ENCODE results near the gene NUDT21. TPM values are rescaled to one million over a fixed set of nuclear protein-coding genes. Genes with fewer than 3 reads are reported as not detected.
A peak's percentile ranks its signal among the peaks of the same experiment; 100 is the strongest.

The NUDT21 gene
- total RNA-seq, 2 experiments from 2014 or later = 296 to 306 TPM

GRCh38 chr16:56475201-56475600 lies 24.1 kb upstream of the NUDT21 start:
- Mint-ChIP-seq H3K27ac (peak overlapping the region; percentile 37), H3K36me3 (ENCODE audit: low read depth) (peaks cover 65% of the 10 kb centered on the region), H3K27me3 (no peaks in the 10 kb centered on the region), H3K4me3 (no peak overlapping the region), H3K9me3 (no peaks in the 10 kb centered on the region), H3K4me1 (ENCODE audit: low read depth) (peaks cover 28% of the 10 kb centered on the region)
- CTCF ChIA-PET = interaction anchor here (1.0 kb wide), 1 partner anchor 15 kb away, joined by 3 read pairs; no protein-coding TSS in a partner anchor
- POLR2A ChIA-PET = no interaction called here
- ATAC-seq (no peak), DNase-seq (no peak)
- intact Hi-C loops (cut with micrococcal nuclease) = no loop called here
- TF ChIP-seq CTCF (IDR thresholded peaks at IDR 0.05) = no peak

GRCh38 chr16:56470666-56471065 lies 19.5 kb upstream of the NUDT21 start:
- H3K9me3 Mint-ChIP-seq = no peaks in the 10 kb centered on the region
- ChIA-PET CTCF (interaction anchor here (0.7 kb wide), 1 partner anchor 17 kb away, joined by 3 read pairs; no protein-coding TSS in a partner anchor), POLR2A (interaction anchor here (0.6 to 1.4 kb wide), 3 partner anchors 10 to 140 kb away, joined by 3 read pairs; no protein-coding TSS in a partner anchor)
- TF ChIP-seq CTCF (IDR thresholded peaks at IDR 0.05) = no peak
- H3K27me3 Mint-ChIP-seq = no peaks in the 10 kb centered on the region
- H3K4me1 Mint-ChIP-seq (ENCODE audit: low read depth) = no peaks in the 10 kb centered on the region
- ATAC-seq (no peak), DNase-seq (no peak)
- peaks cover 56% of the 10 kb centered on the region for H3K36me3 Mint-ChIP-seq (ENCODE audit: low read depth)
- no peak overlapping the region for H3K27ac Mint-ChIP-seq
- no peak overlapping the region for H3K4me3 Mint-ChIP-seq
- intact Hi-C loops (cut with micrococcal nuclease) = no loop called here

GRCh38 chr16:56470232-56470631 lies 19.1 kb upstream of the NUDT21 start:
- Mint-ChIP-seq H3K9me3 (no peaks in the 10 kb centered on the region), H3K27me3 (no peaks in the 10 kb centered on the region), H3K27ac (peak overlapping the region; percentile 13), H3K4me1 (ENCODE audit: low read depth) (no peaks in the 10 kb centered on the region), H3K4me3 (no peak overlapping the region), H3K36me3 (ENCODE audit: low read depth) (peaks cover 56% of the 10 kb centered on the region)
- CTCF ChIA-PET = no interaction called here
- POLR2A ChIA-PET = interaction anchor here (0.6 to 1.4 kb wide), 3 partner anchors 10 to 140 kb away, joined by 3 read pairs; no protein-coding TSS in a partner anchor
- intact Hi-C loops (cut with micrococcal nuclease) = no loop called here
- no peak for DNase-seq
- ATAC-seq = no peak
- no peak for TF ChIP-seq CTCF (IDR thresholded peaks at IDR 0.05)

- ChIA-PET POLR2A (interaction anchor here (0.6 to 1.4 kb wide), 3 partner anchors 9 to 141 kb away, joined by 3 read pairs; no protein-coding TSS in a partner anchor), CTCF (no interaction called here)
- no peaks in the 10 kb centered on the region for H3K4me1 Mint-ChIP-seq (ENCODE audit: low read depth)
- intact Hi-C loops (cut with micrococcal nuclease) = no loop called here
- H3K27me3 Mint-ChIP-seq = no peaks in the 10 kb centered on the region
- no peak for TF ChIP-seq CTCF (IDR thresholded peaks at IDR 0.05)
- no peak overlapping the region for H3K4me3 Mint-ChIP-seq
- peak overlapping the region; percentile 13 for H3K27ac Mint-ChIP-seq
- no peaks in the 10 kb centered on the region for H3K9me3 Mint-ChIP-seq
- ATAC-seq = no peak
- DNase-seq = no peak
- peaks cover 52% of the 10 kb centered on the region for H3K36me3 Mint-ChIP-seq (ENCODE audit: low read depth)
Observed at GRCh38 chr16:56469748-56470147, 18.6 kb upstream of the NUDT21 start.

- Mint-ChIP-seq H3K4me1 (ENCODE audit: low read depth) (no peaks in the 10 kb centered on the region), H3K27ac (no peak overlapping the region), H3K9me3 (no peaks in the 10 kb centered on the region), H3K4me3 (no peak overlapping the region), H3K36me3 (ENCODE audit: low read depth) (peaks cover 57% of the 10 kb centered on the region), H3K27me3 (no peaks in the 10 kb centered on the region)
- no peak for TF ChIP-seq CTCF (IDR thresholded peaks at IDR 0.05)
- ChIA-PET POLR2A (no interaction called here), CTCF (no interaction called here)
- ATAC-seq (no peak), DNase-seq (no peak)
- intact Hi-C loops (cut with micrococcal nuclease) = no loop called here
Observed at GRCh38 chr16:56468800-56469199, 17.7 kb upstream of the NUDT21 start.
